Measurements from ENCODE around the gene ZFX.

Gene ZFX

DNA sequence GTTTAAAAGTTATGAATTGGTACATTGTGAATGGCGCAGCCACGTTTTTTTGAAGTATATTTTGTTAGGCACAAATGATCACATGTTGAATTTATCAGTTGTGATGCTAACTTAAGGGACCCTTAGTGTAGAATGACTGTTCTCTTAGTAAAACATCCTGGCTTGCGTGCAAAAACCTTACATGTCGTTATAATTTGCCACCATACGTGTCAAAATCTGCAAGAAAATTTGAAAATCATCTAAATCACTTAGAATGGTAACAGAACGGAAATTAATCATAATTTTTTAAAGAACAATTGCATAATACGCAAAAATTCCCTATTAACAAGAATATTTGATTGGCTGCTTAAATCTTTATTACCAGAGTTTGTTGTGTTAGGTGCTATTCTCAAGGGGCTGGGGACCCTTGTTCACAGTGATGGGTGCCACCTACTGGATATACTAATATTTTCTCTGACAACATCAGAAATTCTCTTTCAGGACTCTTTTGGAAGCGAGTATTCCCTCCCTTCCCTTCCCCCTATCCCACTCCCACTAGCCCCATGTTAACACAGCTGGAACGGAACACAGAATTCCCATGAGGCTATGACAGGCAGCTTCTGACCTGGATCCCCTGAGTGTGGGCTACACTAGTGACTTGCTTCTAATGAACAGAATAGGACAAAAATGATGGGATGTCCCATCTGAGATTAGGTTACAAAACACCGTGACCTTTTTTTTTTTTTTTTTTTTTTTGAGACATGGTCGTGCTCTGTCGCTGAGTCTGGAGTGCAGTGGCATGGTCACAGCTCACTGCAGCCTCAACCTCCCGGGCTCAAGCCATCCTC, 92.5 kb downstream of the ZFX start:
- DNase-seq (ENCODE audit: low spot score), result peak; percentile 40

DNA sequence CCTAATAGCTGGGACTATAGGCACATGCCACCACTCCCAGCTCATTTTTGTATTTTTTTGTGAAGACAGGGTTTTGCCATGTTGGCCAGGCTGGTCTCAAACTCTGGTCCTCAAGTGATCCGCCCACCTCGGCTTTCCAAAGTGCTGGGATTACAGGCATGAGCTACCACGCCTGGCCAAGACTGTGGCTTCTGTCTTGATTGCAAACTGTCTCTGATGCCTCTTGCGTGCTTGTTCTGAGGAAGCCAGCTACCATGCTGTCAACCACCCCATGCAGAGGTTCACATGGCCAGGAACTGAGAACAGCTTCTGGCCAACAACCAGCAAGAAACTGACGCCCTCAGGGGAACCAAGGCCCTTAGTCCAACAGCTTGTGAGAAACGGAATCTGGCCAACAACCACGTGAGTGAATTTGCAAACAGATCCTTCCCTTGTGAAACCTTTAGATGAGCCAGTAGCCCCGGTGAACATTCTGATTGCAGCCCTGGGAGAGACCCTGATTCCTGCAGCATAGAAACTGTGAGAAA, 93.2 kb downstream of the ZFX start:
- peak; percentile 51 for DNase-seq (ENCODE audit: low spot score)

DNA sequence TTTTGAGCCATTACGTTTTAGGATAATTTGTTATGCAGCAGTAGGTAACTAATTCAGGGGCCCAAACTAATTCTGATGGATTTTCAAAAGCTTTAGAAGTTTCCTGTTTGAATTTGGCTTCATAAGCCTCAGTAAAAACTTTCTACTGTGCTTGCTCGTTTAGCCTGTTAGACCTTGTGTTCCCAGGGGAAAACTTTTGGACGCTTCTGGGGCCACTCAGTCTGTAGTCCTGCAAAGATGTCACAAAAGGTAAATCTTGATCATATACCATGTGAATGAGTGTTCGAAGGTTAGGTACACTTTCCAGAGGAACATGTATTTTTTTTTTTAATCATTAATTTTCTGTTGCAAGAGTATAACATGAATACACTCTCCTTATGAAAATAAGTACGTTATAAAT, 93.7 kb downstream of the ZFX start:
- no peak for DNase-seq (ENCODE audit: low spot score)

DNA sequence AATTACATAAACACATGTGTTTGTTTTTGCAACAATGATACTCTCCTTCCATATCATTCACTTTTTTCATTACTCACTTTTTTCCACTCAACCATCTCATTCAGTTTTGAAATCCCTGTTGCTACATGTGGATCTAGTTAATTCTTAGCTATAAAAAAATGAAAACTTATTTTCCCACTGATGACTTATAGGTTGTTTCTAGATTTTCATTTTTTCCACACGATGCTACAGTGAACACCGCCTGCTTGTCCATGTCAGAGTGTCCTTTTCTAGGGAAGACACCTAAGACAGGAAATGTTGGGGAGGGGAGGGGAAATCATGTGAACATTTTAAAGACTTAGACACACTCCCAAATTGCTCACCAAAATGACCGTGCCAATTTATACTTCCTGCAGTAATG, 94.2 kb downstream of the ZFX start:
- no peak for DNase-seq (ENCODE audit: low spot score)

DNA sequence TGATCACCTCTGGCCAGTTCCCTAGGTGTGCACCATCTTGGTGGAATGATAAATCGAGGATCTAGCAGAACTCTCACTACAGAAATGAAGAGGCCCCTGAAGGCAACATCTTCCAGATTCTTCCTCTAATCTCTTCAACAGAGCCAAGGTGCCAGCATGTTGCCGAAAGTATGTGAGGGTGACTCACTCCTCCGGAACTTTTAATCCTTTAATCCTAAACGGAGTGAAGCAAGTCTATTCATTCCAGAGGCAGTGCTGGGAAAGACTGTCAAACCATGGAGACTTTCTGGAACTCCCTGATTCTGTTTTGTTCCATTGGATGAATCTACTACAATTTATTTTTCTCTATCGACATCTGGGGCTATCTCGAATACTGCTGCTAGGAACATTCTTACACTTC, 95.7 kb downstream of the ZFX start:
- no peak for DNase-seq (ENCODE audit: low spot score)

DNA sequence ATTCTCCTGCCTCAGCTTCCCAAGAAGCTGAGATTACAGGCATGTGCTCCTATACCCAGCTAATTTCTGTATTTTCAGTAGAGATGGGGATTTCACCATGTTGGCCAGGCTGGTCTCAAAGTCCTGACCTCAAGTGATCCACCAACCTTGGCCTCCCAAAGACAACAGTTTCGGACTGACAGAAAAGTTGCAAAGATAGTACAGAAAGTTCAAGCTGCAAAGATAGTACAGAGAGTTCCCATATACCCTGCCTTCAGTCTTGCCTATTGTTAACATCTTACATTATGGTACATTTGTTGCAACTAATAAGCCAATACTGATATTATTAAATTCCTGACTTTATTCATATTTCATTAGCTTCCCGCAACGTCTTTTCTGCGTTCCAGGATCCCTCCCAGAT, 98.5 kb downstream of the ZFX start:
- no peak for DNase-seq (ENCODE audit: low spot score)

DNA sequence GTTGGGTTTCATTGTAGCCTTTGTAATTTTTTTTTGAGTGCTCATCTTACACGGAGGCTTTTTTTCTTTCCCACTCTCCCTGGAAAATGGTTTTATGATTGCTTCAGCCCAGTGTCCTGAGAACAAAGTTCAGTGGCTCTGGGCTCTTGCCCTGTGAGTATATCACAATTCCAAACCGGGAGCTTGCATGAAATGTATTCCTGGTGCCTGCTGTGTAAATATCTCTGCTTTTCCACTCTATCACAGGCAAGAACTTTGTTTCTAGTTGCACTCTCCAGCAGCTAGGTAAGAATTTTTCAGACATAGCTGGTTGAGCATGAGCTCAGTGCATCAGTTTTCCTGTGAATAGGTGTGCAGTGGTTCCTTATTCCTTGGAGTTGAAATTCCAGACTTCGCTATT, 103.5 kb downstream of the ZFX start:
- no peak for DNase-seq (ENCODE audit: low spot score)

DNA sequence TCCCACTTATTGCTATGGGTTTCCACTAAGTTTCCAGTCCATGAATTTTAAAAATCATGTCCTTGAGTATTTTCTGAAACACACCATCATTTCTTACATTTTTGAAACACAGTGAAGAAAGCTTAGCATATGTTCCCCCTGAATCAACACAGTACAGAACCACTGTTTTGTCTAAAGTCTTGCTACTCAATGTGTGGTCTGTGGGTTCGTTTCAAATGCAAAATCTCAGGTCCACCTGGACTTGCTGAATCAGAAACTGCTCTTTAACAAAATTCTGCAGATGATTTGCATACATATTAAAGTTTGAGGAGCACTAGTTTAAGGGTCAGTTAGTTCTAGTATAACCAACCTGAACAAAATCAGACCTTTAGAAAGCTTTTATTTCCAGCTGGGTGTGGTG, 103.9 kb downstream of the ZFX start:
- DNase-seq (ENCODE audit: low spot score), result no peak

DNA sequence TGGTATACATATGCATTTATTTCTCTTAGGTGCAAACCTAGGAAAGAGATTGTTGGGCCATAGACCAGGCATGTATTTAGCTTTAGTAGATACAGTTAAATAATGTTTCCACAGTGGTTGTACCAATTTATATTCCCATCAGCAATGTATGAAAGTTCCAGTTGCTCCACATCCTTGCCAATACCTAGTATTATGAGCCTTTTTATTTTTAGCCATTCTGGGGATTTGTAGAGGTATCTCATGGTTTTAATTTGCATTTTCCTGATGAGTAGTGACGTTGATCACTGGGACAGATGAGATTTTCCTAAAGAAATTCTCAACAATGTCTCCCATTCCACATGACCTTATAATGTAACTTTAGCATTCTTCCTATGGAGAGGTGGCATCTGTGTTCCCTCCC, 107.5 kb downstream of the ZFX start:
- no peak for DNase-seq (ENCODE audit: low spot score)

DNA sequence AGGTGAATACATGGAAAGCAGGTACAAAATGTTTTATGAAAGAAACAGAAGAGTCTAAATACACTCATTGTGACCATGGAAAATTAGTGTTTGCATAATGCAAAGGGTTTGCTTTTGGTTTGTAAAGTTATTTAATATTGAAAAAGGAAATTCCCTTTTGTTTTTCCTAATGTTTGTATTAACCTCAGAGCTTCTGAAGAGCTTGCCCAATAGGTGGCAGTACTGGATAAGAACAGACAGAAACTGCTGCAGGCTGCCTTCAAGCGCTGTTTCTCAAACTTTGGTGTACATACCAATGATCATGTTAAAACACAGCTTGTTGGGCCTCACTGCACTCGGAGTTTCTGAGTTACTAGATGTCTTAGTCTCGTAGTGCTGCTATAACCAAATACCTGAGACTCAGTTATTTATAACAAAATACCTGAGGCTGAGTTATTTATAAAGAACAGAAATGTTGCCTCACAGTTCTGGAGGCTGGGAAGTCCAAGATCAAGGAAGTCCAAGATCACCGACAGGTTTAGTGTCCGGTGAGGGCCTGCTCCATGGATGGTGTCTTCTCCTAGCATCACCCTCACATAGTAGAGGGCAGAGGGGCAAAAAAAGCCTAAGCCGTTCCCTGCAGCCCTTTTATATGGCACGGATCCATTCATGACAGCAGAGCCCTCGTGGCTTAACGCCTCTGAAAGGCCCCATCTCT, 110.2 kb downstream of the ZFX start:
- peak; percentile 37 for DNase-seq (ENCODE audit: low spot score)

DNA sequence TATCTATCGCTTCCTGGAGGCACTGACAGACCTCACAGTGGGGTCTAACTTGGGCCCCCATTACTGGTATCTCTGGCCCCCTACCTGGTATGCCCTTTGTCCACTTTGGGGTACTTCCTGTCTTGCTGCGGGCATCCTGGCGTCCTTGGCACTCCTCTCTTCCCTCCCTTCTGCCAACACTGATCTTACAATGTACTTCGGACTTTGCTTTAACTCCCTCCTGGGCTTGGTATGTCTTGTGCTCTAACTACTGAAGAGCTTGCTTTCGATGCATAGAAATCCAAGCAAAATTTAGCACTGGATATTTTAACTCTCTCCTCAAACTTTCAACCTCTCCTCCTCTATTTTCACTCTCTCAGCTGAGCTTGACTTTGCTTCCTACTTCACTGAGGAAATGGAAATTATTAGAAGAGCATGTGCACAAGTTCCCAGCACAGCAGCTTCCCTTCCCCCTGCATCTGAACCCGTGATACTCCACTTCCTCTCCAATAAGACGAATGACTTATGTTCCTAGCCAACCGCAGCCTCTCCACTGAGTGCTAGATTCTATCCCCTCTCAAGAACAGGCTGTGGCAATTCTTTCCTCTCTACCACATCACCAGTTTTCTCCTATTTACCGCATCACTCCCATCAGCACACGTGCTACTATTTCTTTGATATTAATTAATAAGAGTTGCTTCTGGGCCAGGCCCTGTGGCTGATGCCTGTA, 111.5 kb downstream of the ZFX start:
- no peak for DNase-seq (ENCODE audit: low spot score)

DNA sequence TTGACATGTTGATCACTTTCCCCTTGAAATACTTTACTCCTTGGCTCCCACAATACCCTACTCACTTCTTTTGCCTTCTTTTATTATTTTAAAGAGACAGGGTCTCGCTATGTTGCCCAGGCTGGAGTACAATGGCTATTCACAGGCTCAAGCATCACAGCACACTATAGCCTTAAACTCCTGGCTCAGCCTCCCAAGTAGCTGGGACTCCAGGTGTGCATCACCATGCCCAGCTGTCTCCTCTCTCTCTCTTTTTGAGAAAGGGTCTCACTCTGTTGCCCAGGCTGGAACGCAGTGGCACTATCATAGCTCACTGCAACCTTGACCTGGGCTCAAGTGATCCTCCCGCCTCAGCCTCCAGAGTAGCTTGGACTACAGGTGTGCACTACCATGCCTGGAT, 112.8 kb downstream of the ZFX start:
- no peak for DNase-seq (ENCODE audit: low spot score)

DNA sequence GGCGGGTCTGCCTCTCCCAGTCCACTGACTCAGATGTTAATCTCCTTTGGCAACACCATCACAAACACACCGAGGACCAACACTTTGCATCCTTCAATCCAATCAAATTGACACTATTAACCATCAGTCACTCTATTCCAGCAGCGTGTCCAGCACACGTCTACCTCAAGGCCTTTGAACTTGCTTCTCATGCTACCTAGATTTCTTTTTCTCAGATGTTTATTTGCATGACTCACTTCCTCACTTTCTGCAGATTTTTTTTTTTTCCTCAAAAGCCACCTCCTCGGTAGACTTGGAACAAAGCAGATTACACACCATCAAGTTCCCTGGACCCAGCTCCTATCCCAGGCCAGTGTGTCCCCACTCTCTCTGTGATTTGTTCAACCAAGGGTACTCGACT, 114.9 kb downstream of the ZFX start:
- DNase-seq (ENCODE audit: low spot score), result no peak

All from cerebellar cortex (tissue), 1 donor.